Stimulated activated CD4-positive, alpha-beta T cell treated with anti-CD3 and anti-CD28 coated beads, Interleukin-12 subunit alpha, Interleukin-12 subunit beta, amount 100 ng/mL, for 24 hours (primary cell): Measurements from ENCODE around the gene CRHR2.
"Not testable (repeated sequence)": the region's sequence is repeated elsewhere in the genome, so short reads cannot be mapped to it uniquely, and the experiment has no call there.

Experiments used
- DNase-seq, 2 experiments: peaks; one replicate each; pipeline ENCODE4 v3.0.0-alpha.2; 2020; ENCODE audit warnings: low read depth in 2 of 2

CRHR2 gene

GRCh38 chr7:30682212-30683083 lies at the start of gene CRHR2:
Gene CRHR2 (minus strand): TSS chr7:30682456. CDS start chr7:30682280, 176 bp downstream.
- peak in 1 of 2 experiments; percentile 9 for DNase-seq

GRCh38 chr7:30731581-30731980 lies 49.3 kb upstream of the CRHR2 start:
- DNase-seq, result no peak

- DNase-seq, result no peak
Observed at GRCh38 chr7:30730996-30731395, 48.7 kb upstream of the CRHR2 start.

- DNase-seq, result no peak
Observed at GRCh38 chr7:30730097-30730496, 47.8 kb upstream of the CRHR2 start.

- DNase-seq, result no peak
Observed at GRCh38 chr7:30729642-30730041, 47.4 kb upstream of the CRHR2 start.

GRCh38 chr7:30728591-30729100 lies 46.4 kb upstream of the CRHR2 start:
- no peak for DNase-seq

- DNase-seq, result no peak
Observed at GRCh38 chr7:30727061-30727945, 45.0 kb upstream of the CRHR2 start.

- no peak for DNase-seq
Observed at GRCh38 chr7:30726296-30727006, 44.2 kb upstream of the CRHR2 start.

GRCh38 chr7:30723776-30724175 lies 41.5 kb upstream of the CRHR2 start:
- DNase-seq, result no peak

GRCh38 chr7:30722671-30723070 lies 40.4 kb upstream of the CRHR2 start:
- no peak for DNase-seq

GRCh38 chr7:30722187-30722586 lies 39.9 kb upstream of the CRHR2 start:
- DNase-seq, result no peak

- DNase-seq, result no peak
Observed at GRCh38 chr7:30721211-30721610, 39.0 kb upstream of the CRHR2 start.

- DNase-seq, result not testable (repeated sequence)
Observed at GRCh38 chr7:30719434-30719833, 37.2 kb upstream of the CRHR2 start.

GRCh38 chr7:30717181-30717580 lies 34.9 kb upstream of the CRHR2 start:
- no peak for DNase-seq

- DNase-seq, result no peak
Observed at GRCh38 chr7:30714129-30714528, 31.9 kb upstream of the CRHR2 start.

- no peak for DNase-seq
Observed at GRCh38 chr7:30713392-30713791, 31.1 kb upstream of the CRHR2 start.

GRCh38 chr7:30710669-30711068 lies 28.4 kb upstream of the CRHR2 start:
- DNase-seq, result no peak

- no peak for DNase-seq
Observed at GRCh38 chr7:30709549-30709948, 27.3 kb upstream of the CRHR2 start.

GRCh38 chr7:30708983-30709382 lies 26.7 kb upstream of the CRHR2 start:
- no peak for DNase-seq

- DNase-seq, result no peak
Observed at GRCh38 chr7:30708412-30708811, 26.2 kb upstream of the CRHR2 start.

- no peak for DNase-seq
Observed at GRCh38 chr7:30707391-30708357, 25.4 kb upstream of the CRHR2 start.
